ENCODE results near the gene NCAPD2.

DNA sequence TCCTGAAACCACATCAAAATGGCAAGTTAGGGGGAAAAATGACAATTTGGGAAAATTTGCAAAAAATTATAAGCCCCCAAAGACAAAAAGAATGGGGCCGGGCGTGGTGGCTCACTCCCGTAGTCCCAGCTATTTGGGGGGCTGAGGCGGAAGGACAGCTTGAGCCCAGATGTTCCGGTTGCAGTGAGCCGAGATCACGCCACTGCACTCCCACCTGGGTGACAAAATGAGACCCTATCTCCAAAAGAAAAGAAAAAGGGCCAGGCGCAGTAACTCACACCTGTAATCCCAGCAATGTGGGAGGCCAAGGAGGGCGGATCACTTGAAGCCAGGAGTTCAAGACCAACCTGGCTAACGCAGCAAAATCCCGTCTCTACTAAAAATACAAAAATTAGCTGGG lies 21.4 kb upstream of the NCAPD2 start:
- TF ChIP-seq, protein P1, sequence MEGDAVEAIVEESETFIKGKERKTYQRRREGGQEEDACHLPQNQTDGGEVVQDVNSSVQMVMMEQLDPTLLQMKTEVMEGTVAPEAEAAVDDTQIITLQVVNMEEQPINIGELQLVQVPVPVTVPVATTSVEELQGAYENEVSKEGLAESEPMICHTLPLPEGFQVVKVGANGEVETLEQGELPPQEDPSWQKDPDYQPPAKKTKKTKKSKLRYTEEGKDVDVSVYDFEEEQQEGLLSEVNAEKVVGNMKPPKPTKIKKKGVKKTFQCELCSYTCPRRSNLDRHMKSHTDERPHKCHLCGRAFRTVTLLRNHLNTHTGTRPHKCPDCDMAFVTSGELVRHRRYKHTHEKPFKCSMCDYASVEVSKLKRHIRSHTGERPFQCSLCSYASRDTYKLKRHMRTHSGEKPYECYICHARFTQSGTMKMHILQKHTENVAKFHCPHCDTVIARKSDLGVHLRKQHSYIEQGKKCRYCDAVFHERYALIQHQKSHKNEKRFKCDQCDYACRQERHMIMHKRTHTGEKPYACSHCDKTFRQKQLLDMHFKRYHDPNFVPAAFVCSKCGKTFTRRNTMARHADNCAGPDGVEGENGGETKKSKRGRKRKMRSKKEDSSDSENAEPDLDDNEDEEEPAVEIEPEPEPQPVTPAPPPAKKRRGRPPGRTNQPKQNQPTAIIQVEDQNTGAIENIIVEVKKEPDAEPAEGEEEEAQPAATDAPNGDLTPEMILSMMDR (IDR thresholded peaks at IDR 0.05), result no peak
- TF ChIP-seq EZH2phosphoT487 (IDR thresholded peaks at IDR 0.05) (no peak), EZH2 (IDR thresholded peaks at IDR 0.05) (no peak)

Measured in neural progenitor cell (in vitro differentiated cells).